ENCODE results near the gene KRTAP21-3. TPM values are rescaled to one million over a fixed set of nuclear protein-coding genes. Genes with fewer than 3 reads are reported as not detected.

The KRTAP21-3 gene
- total RNA-seq, 6 experiments from 2014 or later: not detected

- intact Hi-C loops (cut with DNase I): no loop called here
- H3K4me3 ChIP-seq: no peak overlapping the region
- no peaks in the 10 kb centered on the region for H3K36me3 ChIP-seq
- H3K27me3 ChIP-seq: no peaks in the 10 kb centered on the region
- WGBS (ENCODE audit: insufficient coverage, low coverage, low lambda C conversion rate, missing lambda C conversion rate): 36% methylated on average over 1 of the region's 1 CpG
- no peaks in the 10 kb centered on the region for H3K4me1 ChIP-seq
- no peak for ATAC-seq
- TF ChIP-seq POLR2A (IDR thresholded peaks at IDR 0.05): no peak
- TF ChIP-seq CTCF (IDR thresholded peaks at IDR 0.05): no peak
- H3K9me3 ChIP-seq: no peaks in the 10 kb centered on the region
- no peak overlapping the region for H3K27ac ChIP-seq
- DNase-seq: no peak
These were observed 22.6 kb downstream of the KRTAP21-3 start for GRCh38 chr21:30695956-30696355.

GRCh38 chr21:30689822-30690221 lies 28.8 kb downstream of the KRTAP21-3 start:
- H3K4me3 ChIP-seq: no peak overlapping the region
- 39% methylated on average over 7 of the region's 7 CpGs for WGBS (ENCODE audit: insufficient coverage, low coverage, low lambda C conversion rate, missing lambda C conversion rate)
- H3K36me3 ChIP-seq: no peaks in the 10 kb centered on the region
- no peaks in the 10 kb centered on the region for H3K27me3 ChIP-seq
- TF ChIP-seq POLR2A (IDR thresholded peaks at IDR 0.05) (no peak), CTCF (IDR thresholded peaks at IDR 0.05) (no peak)
- DNase-seq: no peak
- no peak for ATAC-seq
- intact Hi-C loops (cut with DNase I): no loop called here
- no peaks in the 10 kb centered on the region for H3K9me3 ChIP-seq
- H3K4me1 ChIP-seq: no peaks in the 10 kb centered on the region
- H3K27ac ChIP-seq: no peak overlapping the region

- no peaks in the 10 kb centered on the region for H3K27me3 ChIP-seq
- 46% methylated on average over 6 of the region's 6 CpGs for WGBS (ENCODE audit: insufficient coverage, low coverage, low lambda C conversion rate, missing lambda C conversion rate)
- intact Hi-C loops (cut with DNase I): no loop called here
- no peaks in the 10 kb centered on the region for H3K9me3 ChIP-seq
- no peak for TF ChIP-seq CTCF (IDR thresholded peaks at IDR 0.05)
- no peak for TF ChIP-seq POLR2A (IDR thresholded peaks at IDR 0.05)
- ATAC-seq (no peak), DNase-seq (no peak)
- H3K4me1 ChIP-seq: no peaks in the 10 kb centered on the region
- no peak overlapping the region for H3K27ac ChIP-seq
- no peaks in the 10 kb centered on the region for H3K36me3 ChIP-seq
- no peak overlapping the region for H3K4me3 ChIP-seq
These were observed 34.1 kb downstream of the KRTAP21-3 start for GRCh38 chr21:30684506-30684905.

- ATAC-seq: no peak
These were observed 38.0 kb downstream of the KRTAP21-3 start for GRCh38 chr21:30680586-30680985.

More at GRCh38 chr21:30680586-30680985, 38.0 kb downstream of the KRTAP21-3 start:
- intact Hi-C loops (cut with DNase I): no loop called here
- Histone ChIP-seq H3K4me1 (no peaks in the 10 kb centered on the region), H3K9me3 (no peaks in the 10 kb centered on the region), H3K27ac (no peak overlapping the region), H3K27me3 (no peaks in the 10 kb centered on the region), H3K36me3 (no peaks in the 10 kb centered on the region), H3K4me3 (no peak overlapping the region)
- no peak for TF ChIP-seq CTCF (IDR thresholded peaks at IDR 0.05)
- no peak for TF ChIP-seq POLR2A (IDR thresholded peaks at IDR 0.05)
- WGBS (ENCODE audit: insufficient coverage, low coverage, low lambda C conversion rate, missing lambda C conversion rate): 26% methylated on average over 1 of the region's 1 CpG
- DNase-seq: no peak
